Skeletal muscle satellite cell (primary cell): Measurements from ENCODE around the gene VPS37C.

Source experiments
- H3K27me3 ChIP-seq: 2 replicates; pipeline ENCODE4 v1.7.0; 2013; ENCODE audit warnings: low read length; ENCODE audit not compliant: control insufficient read depth, insufficient read depth
- H3K36me3 ChIP-seq: 2 replicates; pipeline ENCODE4 v1.7.0; 2013; ENCODE audit warnings: mild to moderate bottlenecking, control low read depth, low read length; ENCODE audit not compliant: insufficient read depth
- H3K4me1 ChIP-seq: 2 replicates; pipeline ENCODE4 v1.7.0; 2013; ENCODE audit warnings: low read length; ENCODE audit not compliant: control insufficient read depth, insufficient read depth
- H3K4me2 ChIP-seq: 2 replicates; pipeline ENCODE4 v1.7.0; 2013; ENCODE audit warnings: mild to moderate bottlenecking, low read length
- H3K4me3 ChIP-seq: 2 replicates; pipeline ENCODE4 v1.7.0; 2013; ENCODE audit warnings: low read length
- H3K9ac ChIP-seq: 2 replicates; pipeline ENCODE4 v1.7.0; 2013; ENCODE audit warnings: mild to moderate bottlenecking, low read depth, low read length, moderate library complexity
- H3K9me3 ChIP-seq: replicated peaks from 2 replicates; pipeline ENCODE4 v1.7.0; 2013; ENCODE audit warnings: mild to moderate bottlenecking, control low read depth, low read length

The VPS37C gene

GRCh38 chr11:61111050-61111435 is 50.2 kb downstream of the VPS37C start:
- Histone ChIP-seq H3K4me1 (no peaks in the 10 kb centered on the region), H3K4me3 (no peak overlapping the region), H3K36me3 (no peaks in the 10 kb centered on the region), H3K9me3 (no peaks in the 10 kb centered on the region), H3K27me3 (peaks cover 40% of the 10 kb centered on the region), H3K4me2 (no peak overlapping the region), H3K9ac (no peak overlapping the region)

GRCh38 chr11:61110255-61111049 is 50.8 kb downstream of the VPS37C start:
- Histone ChIP-seq H3K4me1 (no peaks in the 10 kb centered on the region), H3K9me3 (no peaks in the 10 kb centered on the region), H3K36me3 (no peaks in the 10 kb centered on the region), H3K4me3 (no peak overlapping the region), H3K9ac (no peak overlapping the region), H3K27me3 (peaks cover 40% of the 10 kb centered on the region), H3K4me2 (no peak overlapping the region)

GRCh38 chr11:61109671-61110070 is 51.6 kb downstream of the VPS37C start:
- no peak overlapping the region for H3K4me2 ChIP-seq
- H3K36me3 ChIP-seq, result no peaks in the 10 kb centered on the region
- H3K9me3 ChIP-seq, result no peaks in the 10 kb centered on the region
- H3K27me3 ChIP-seq, result peaks cover 40% of the 10 kb centered on the region
- H3K4me3 ChIP-seq, result no peak overlapping the region
- no peak overlapping the region for H3K9ac ChIP-seq
- no peaks in the 10 kb centered on the region for H3K4me1 ChIP-seq

DNA sequence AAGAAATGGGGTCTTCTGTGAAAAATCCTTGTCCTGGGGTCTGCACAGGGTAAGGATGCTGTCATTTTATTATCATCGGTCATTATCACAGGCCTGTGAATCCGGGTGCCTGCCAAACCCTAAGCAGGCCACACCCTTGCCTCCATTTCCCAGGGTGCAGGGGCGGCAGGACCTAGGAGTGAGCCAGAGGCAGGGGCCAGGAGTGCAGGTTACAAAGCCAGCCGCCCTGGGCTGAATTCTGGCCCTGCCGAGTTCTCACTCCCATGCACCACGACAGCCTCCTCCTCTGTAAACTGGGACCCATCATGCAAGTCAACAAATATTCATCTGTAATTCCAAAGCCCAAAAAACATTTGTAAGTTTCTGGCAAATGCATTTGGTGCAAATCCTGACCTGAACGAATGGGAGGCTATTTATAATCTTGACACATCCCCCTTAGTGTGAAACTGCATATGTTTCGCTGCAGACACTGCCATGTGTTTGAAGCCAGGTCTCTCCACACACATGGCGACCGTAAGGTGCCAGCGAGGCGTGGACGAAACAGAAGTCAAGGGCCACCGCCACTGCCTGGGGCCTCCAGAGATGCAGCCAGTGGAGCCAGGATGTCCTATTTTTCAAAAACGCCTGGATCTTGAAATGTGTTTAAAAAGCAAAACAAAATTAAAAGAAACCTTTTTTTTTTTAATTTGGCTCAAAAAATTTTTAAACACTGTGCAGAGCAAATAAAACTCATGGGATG is 52.2 kb downstream of the VPS37C start:
- H3K4me2 ChIP-seq, result no peak overlapping the region
- no peak overlapping the region for H3K4me3 ChIP-seq
- no peaks in the 10 kb centered on the region for H3K36me3 ChIP-seq
- H3K27me3 ChIP-seq, result peaks cover 38% of the 10 kb centered on the region
- no peaks in the 10 kb centered on the region for H3K4me1 ChIP-seq
- no peak overlapping the region for H3K9ac ChIP-seq
- no peaks in the 10 kb centered on the region for H3K9me3 ChIP-seq

- no peaks in the 10 kb centered on the region for H3K9me3 ChIP-seq
- H3K4me2 ChIP-seq, result no peak overlapping the region
- no peaks in the 10 kb centered on the region for H3K36me3 ChIP-seq
- H3K9ac ChIP-seq, result no peak overlapping the region
- peaks cover 38% of the 10 kb centered on the region for H3K27me3 ChIP-seq
- H3K4me3 ChIP-seq, result no peak overlapping the region
- no peaks in the 10 kb centered on the region for H3K4me1 ChIP-seq
These were observed 53.3 kb downstream of the VPS37C start for GRCh38 chr11:61107888-61108287.

DNA sequence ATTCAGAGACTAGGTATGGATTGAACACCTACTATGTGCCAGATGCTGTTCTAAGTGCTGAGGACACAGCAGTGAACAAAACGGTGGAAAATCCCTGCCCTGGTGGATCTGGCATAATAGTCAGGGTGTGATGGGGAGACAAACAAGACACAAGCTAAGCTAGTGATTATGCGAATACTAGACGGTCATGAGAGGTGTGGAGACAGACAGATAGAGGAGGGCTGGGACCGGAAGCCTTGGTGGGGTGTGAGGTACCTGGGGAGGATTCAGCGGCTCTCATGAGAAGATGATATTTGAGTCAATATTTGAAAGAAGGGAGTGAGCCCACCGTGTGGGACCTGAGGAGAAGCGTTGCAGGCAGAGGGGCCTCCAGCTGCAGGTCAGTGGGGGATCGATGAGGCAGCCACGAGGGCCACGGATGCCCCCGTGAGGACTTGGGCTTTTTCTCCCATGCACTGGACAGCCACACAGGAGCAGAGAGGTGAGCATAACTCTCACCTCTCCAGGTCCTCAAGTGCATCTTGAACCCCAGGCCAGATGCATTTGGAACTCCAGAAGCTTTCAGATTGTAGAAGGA is 54.2 kb downstream of the VPS37C start:
- H3K4me2 ChIP-seq, result no peak overlapping the region
- no peaks in the 10 kb centered on the region for H3K4me1 ChIP-seq
- H3K9ac ChIP-seq, result no peak overlapping the region
- H3K27me3 ChIP-seq, result peaks cover 37% of the 10 kb centered on the region
- no peak overlapping the region for H3K4me3 ChIP-seq
- H3K9me3 ChIP-seq, result no peaks in the 10 kb centered on the region
- H3K36me3 ChIP-seq, result no peaks in the 10 kb centered on the region

GRCh38 chr11:61106296-61106695 is 54.9 kb downstream of the VPS37C start:
- no peak overlapping the region for H3K9ac ChIP-seq
- no peaks in the 10 kb centered on the region for H3K9me3 ChIP-seq
- no peaks in the 10 kb centered on the region for H3K4me1 ChIP-seq
- peaks cover 33% of the 10 kb centered on the region for H3K27me3 ChIP-seq
- no peak overlapping the region for H3K4me2 ChIP-seq
- no peak overlapping the region for H3K4me3 ChIP-seq
- H3K36me3 ChIP-seq, result no peaks in the 10 kb centered on the region

DNA sequence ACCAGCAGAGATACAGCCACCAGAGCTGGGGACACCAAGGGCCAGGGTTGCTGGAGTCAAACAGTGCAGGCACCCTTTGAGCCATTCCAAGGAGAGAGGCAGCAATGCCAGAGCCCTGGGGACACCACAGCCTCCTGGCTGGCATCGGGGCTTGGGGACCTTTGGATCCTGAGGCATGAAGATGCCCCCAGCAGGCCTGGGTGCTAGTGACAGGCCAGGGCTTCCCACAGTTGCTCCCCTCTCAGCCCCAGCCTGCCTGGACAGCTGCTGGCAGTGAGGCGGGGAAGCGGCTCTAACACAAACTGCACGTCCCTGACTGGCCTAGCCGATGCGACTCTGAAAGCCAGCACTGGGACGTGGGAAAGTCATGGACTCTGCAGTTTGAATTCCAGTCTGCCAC is 56.3 kb downstream of the VPS37C start:
- Histone ChIP-seq H3K4me1 (no peaks in the 10 kb centered on the region), H3K36me3 (no peaks in the 10 kb centered on the region), H3K27me3 (peaks cover 23% of the 10 kb centered on the region), H3K4me2 (no peak overlapping the region), H3K9me3 (no peaks in the 10 kb centered on the region), H3K4me3 (no peak overlapping the region), H3K9ac (no peak overlapping the region)

DNA sequence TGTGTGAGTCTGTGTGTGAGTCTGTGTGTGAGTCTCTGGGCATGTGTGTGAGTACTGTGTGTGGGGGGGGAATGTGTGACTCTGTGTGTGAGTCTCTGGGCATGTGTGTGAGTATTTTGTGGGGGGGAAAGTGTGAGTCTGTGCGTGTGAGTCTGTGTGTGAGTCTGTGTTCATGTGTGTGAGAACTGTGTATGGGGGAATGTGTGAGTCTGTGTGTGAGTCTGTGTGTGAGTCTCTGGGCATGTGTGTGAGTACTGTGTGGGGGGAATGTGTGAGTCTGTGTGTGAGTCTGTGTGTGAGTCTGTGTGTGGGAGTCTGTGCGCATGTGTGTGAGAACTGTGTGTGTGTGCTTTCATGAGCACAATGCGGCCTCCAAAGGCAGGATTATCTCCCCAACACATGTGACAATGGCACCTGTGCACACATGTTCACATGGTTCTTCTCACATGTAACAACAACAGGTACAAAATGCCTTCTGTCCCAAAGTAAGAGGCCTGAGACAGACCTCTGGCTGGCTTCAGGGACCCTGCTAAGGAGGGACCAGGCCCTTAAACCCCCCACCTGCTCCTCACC is 57.3 kb downstream of the VPS37C start:
- no peaks in the 10 kb centered on the region for H3K36me3 ChIP-seq
- H3K4me3 ChIP-seq, result no peak overlapping the region
- no peaks in the 10 kb centered on the region for H3K9me3 ChIP-seq
- H3K27me3 ChIP-seq, result peaks cover 17% of the 10 kb centered on the region
- no peak overlapping the region for H3K9ac ChIP-seq
- no peak overlapping the region for H3K4me2 ChIP-seq
- H3K4me1 ChIP-seq, result no peaks in the 10 kb centered on the region

- Histone ChIP-seq H3K36me3 (no peaks in the 10 kb centered on the region), H3K9ac (no peak overlapping the region), H3K4me3 (no peak overlapping the region), H3K9me3 (no peaks in the 10 kb centered on the region), H3K4me2 (no peak overlapping the region), H3K4me1 (no peaks in the 10 kb centered on the region), H3K27me3 (peaks cover 10% of the 10 kb centered on the region)
These were observed 58.3 kb downstream of the VPS37C start for GRCh38 chr11:61102667-61103571.

- Histone ChIP-seq H3K9ac (no peak overlapping the region), H3K4me2 (no peak overlapping the region), H3K4me1 (no peaks in the 10 kb centered on the region), H3K36me3 (no peaks in the 10 kb centered on the region), H3K4me3 (no peak overlapping the region), H3K9me3 (no peaks in the 10 kb centered on the region), H3K27me3 (peaks cover 5% of the 10 kb centered on the region)
These were observed 62.4 kb downstream of the VPS37C start for GRCh38 chr11:61098778-61099177.
